Coronary artery (tissue), 2 donors: ENCODE data around the gene SGK2.

ENCODE experiments used
- DNase-seq: peaks from one replicate; pipeline ENCODE4 v3.0.0-alpha.2; 2017; ENCODE audit warnings: low spot score
- H3K27ac ChIP-seq, 2 donors: fragments of 200-600 bp; sonication (generic); one replicate each; pipeline ENCODE4 v1.5.1; 2016 to 2019
- H3K4me3 ChIP-seq: fragments of 200-600 bp; sonication (generic); 2 replicates; pipeline ENCODE4 v1.5.1; 2016; ENCODE audit warnings: mild to moderate bottlenecking, moderate library complexity
- CTCF ChIP-seq: fragments of 200-600 bp; sonication (generic); IDR thresholded peaks from one replicate; pipeline ENCODE4 v1.5.1; 2019; ENCODE audit warnings: antibody characterized with exemption

The SGK2 gene

GRCh38 chr20:43539975-43540672, 18.7 kb upstream of the SGK2 start:
- no peak for TF ChIP-seq CTCF
- no peak overlapping the region for H3K27ac ChIP-seq
- no peak overlapping the region for H3K4me3 ChIP-seq
- DNase-seq, result peak; percentile 60

- no peak for TF ChIP-seq CTCF
- peak; percentile 31 for DNase-seq
- no peak overlapping the region for H3K4me3 ChIP-seq
- no peak overlapping the region for H3K27ac ChIP-seq
Observed at GRCh38 chr20:43540673-43541060, 18.2 kb upstream of the SGK2 start.

- H3K27ac ChIP-seq, result no peak overlapping the region
- H3K4me3 ChIP-seq, result no peak overlapping the region
- no peak for DNase-seq
- TF ChIP-seq CTCF, result no peak
Observed at GRCh38 chr20:43541214-43541613, 17.6 kb upstream of the SGK2 start.

- no peak for TF ChIP-seq CTCF
- Histone ChIP-seq H3K4me3 (no peak overlapping the region), H3K27ac (no peak overlapping the region)
- no peak for DNase-seq
Observed at GRCh38 chr20:43542161-43542560, 16.7 kb upstream of the SGK2 start.

GRCh38 chr20:43542674-43543073, 16.2 kb upstream of the SGK2 start:
- no peak for TF ChIP-seq CTCF
- Histone ChIP-seq H3K27ac (no peak overlapping the region), H3K4me3 (no peak overlapping the region)
- no peak for DNase-seq

- Histone ChIP-seq H3K4me3 (no peak overlapping the region), H3K27ac (no peak overlapping the region)
- TF ChIP-seq CTCF, result no peak
- peak; percentile 31 for DNase-seq
Observed at GRCh38 chr20:43543138-43543537, 15.7 kb upstream of the SGK2 start.

GRCh38 chr20:43544501-43544900, 14.3 kb upstream of the SGK2 start:
- no peak for TF ChIP-seq CTCF
- no peak overlapping the region for H3K4me3 ChIP-seq
- no peak overlapping the region for H3K27ac ChIP-seq
- DNase-seq, result peak; percentile 35
